ENCODE data around the gene RAMACL. TPM values are rescaled to one million over a fixed set of nuclear protein-coding genes. Genes with fewer than 3 reads are reported as not detected.

RAMACL gene
- total RNA-seq, 1 donor from 2014 or later = 4.9 TPM

DNA sequence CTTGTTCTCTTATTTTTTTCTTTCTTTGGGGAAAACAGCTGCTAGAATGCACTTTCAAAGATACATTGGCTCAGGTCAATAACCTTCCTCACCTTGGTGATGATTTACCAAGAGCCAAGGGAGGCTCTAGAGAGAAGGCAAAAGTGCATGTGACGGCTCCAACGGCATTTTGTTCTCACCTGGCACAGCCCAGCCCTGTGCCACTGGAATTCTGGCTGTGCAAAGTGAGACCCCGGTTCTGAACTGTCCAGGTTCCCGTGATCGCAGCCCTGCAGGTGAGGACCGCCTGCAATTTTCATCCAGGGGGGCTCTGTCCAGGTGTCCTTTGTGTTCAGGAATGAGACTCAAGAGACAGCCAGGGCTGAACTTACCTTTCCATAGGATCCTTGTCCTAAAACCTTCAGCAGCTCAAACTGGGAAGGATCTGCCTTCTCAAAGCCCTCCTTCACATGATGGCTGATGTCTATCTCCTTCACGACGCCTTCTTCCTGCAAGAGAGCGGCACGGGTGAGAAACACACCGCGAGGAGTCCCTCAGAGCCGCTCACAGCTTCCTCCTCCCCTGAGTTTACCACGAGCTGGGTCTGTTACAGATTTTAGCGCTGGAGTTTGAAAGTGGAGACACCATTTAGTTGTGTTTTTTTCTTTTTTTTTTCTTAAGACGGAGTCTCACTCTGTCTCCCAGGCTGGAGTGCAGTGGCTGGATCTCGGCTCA lies 48.0 kb downstream of the RAMACL start:
- Mint-ChIP-seq H3K27me3 (ENCODE audit: unreplicated experiment) (peaks cover 9% of the 10 kb centered on the region), H3K27ac (ENCODE audit: unreplicated experiment) (no peak overlapping the region), H3K9me3 (ENCODE audit: unreplicated experiment) (no peaks in the 10 kb centered on the region), H3K4me1 (ENCODE audit: unreplicated experiment) (peaks cover 38% of the 10 kb centered on the region), H3K36me3 (ENCODE audit: low read depth, unreplicated experiment) (peaks cover 34% of the 10 kb centered on the region), H3K4me3 (ENCODE audit: unreplicated experiment) (no peak overlapping the region)
- no peak for DNase-seq (ENCODE audit: low spot score)
- no peak for TF ChIP-seq CTCF (IDR thresholded peaks at IDR 0.05; ENCODE audit: unreplicated experiment)

GRCh38 chr6:166534658-166535406 lies 51.6 kb downstream of the RAMACL start:
- H3K4me1 Mint-ChIP-seq (ENCODE audit: unreplicated experiment) = peaks cover 9% of the 10 kb centered on the region
- DNase-seq (ENCODE audit: low spot score) = no peak
- H3K27ac Mint-ChIP-seq (ENCODE audit: unreplicated experiment) = peak overlapping the region; percentile 8
- H3K4me3 Mint-ChIP-seq (ENCODE audit: unreplicated experiment) = no peak overlapping the region
- peaks cover 3% of the 10 kb centered on the region for H3K27me3 Mint-ChIP-seq (ENCODE audit: unreplicated experiment)
- no peak for TF ChIP-seq CTCF (IDR thresholded peaks at IDR 0.05; ENCODE audit: unreplicated experiment)
- H3K9me3 Mint-ChIP-seq (ENCODE audit: unreplicated experiment) = no peaks in the 10 kb centered on the region
- peaks cover 47% of the 10 kb centered on the region for H3K36me3 Mint-ChIP-seq (ENCODE audit: low read depth, unreplicated experiment)

DNA sequence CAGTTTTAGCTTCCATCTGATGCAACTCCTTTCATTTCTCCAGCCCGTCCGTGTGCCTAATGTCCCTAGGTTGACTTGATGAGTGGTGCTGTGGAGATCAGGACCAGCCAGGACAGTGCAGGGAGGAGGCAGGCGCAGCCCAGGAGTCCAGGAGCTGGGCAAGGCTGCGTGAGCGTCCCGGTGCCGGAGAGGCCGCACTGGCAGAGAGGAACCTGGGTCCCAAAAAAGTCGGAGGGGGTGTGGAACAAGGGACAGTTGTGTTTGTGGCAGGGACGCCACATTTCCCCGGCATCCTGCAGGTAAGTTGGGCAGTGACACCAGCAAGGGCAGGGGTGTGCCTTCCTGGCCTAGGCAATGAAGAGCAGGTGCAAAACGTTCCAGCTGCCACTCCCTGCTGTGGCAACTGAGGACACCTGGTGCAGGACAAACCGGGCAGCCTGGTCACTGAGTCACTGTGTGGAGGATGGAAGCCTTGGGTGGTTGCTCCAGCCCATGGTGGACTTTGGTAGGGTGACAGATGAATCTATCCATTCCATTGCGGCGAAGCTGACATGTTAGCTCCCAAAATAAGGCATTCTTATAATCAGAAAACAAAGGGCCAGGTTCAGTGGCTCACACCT lies 53.2 kb downstream of the RAMACL start:
- Mint-ChIP-seq H3K4me3 (ENCODE audit: unreplicated experiment) (no peak overlapping the region), H3K27me3 (ENCODE audit: unreplicated experiment) (no peaks in the 10 kb centered on the region), H3K36me3 (ENCODE audit: low read depth, unreplicated experiment) (peaks cover 55% of the 10 kb centered on the region), H3K9me3 (ENCODE audit: unreplicated experiment) (no peaks in the 10 kb centered on the region), H3K27ac (ENCODE audit: unreplicated experiment) (no peak overlapping the region), H3K4me1 (ENCODE audit: unreplicated experiment) (peaks cover 2% of the 10 kb centered on the region)
- no peak for DNase-seq (ENCODE audit: low spot score)
- no peak for TF ChIP-seq CTCF (IDR thresholded peaks at IDR 0.05; ENCODE audit: unreplicated experiment)

Other genes with a start within 250 kb of the RAMACL start
- gene SFT2D1, start 244.1 kb downstream of the RAMACL start, total RNA-seq (ENCODE audit: unreplicated experiment) = 29.1 TPM
- 23.7 TPM for gene MPC1, start 203.7 kb downstream of the RAMACL start, total RNA-seq (ENCODE audit: unreplicated experiment)
- 105 TPM for gene RPS6KA2, start 40.6 kb upstream of the RAMACL start, total RNA-seq (ENCODE audit: unreplicated experiment)

All from endothelial cell (in vitro differentiated cells).